RPMI8226 (cell line): ENCODE measurements around the gene HNRNPR.
A peak's percentile ranks its signal among the peaks of the same experiment; 100 is the strongest.
"Not testable (repeated sequence)": the region's sequence is repeated elsewhere in the genome, so short reads cannot be mapped to it uniquely, and the experiment has no call there.

Experiments used
- DNase-seq: peaks from one replicate; pipeline ENCODE4 v3.0.0-alpha.2; 2015

The HNRNPR gene

GRCh38 chr1:23322770-23323169 is 21.3 kb downstream of the HNRNPR start:
- no peak for DNase-seq

DNA sequence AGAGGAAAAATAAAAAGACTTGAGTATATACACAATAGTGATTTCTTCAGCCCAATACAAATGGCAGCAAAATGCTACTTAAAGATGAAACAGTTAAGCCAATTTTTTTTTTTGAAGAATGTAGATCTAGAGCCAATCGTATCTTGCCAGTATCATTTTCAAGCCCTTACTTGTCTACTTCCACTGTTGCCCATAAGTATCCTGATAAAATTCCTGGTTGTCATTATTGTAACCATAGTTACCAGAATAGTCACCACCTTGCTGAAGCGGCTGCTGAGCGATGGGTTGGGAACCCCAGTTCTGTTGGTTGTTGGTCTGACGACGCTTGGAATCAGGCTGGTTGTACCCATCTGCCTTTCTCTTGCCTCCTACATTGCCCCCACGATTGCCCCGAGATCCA is 33.8 kb downstream of the HNRNPR start:
- DNase-seq, result not testable (repeated sequence)

DNA sequence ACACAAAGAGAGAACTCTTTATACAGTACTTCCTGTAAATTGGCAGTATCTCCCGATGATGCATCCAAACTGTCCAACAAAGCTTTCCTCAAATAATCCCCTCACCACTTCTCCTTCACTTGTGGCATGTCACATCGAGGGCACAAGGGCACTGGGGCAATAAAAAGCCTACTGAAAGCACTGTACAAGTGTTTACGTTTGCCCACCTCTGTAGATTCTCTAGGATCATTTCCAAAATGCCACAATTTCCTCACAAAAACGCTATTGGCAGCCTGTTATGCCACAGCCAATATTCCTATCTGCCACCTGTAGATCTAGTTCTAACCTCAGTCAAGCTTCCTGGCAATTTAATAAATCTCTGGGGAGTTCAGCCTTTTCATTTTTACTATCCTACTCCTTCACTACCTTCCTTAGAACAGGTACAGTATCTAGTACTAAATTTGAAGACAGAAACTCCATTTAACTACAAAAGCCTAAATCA is 39.9 kb downstream of the HNRNPR start:
- no peak for DNase-seq

DNA sequence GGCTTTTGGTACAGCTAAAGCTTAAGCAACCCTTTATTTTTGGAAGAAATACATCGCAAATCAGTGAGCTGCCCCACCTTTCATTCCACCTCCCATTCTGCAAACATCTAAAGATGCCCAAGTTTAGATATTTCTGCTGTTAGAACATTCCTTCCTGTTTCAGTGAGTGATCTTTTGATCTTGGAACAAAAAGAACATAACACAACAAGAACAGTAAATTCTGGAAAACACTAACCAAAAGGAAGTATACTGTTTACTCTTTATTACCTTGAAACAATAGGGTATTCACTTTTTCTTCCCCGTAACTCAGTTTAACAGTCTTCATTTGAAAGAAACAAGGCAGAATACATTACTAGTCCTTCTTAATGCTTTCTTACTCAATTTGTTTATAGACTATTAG is 40.6 kb downstream of the HNRNPR start:
- no peak for DNase-seq

GRCh38 chr1:23296931-23297330 is 47.2 kb downstream of the HNRNPR start:
- DNase-seq, result no peak

DNA sequence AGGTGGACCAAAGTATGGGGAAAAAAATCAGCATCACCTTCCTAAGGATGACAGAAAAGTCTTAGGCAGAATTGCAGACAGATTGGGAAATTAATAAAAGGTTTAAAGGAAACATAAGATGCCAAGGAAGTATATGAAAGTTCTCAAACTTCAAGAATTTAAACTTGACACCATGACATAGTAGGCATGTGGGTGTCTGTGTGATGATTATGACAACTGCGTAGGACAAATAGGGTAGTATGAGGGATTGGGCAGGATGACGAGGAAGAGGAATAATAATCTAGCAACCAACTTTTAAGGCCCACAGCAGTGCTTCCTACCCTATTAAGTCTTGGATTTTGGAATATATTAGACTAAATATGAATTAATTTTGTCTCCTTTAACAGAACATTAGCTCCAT is 52.4 kb downstream of the HNRNPR start:
- no peak for DNase-seq

DNA sequence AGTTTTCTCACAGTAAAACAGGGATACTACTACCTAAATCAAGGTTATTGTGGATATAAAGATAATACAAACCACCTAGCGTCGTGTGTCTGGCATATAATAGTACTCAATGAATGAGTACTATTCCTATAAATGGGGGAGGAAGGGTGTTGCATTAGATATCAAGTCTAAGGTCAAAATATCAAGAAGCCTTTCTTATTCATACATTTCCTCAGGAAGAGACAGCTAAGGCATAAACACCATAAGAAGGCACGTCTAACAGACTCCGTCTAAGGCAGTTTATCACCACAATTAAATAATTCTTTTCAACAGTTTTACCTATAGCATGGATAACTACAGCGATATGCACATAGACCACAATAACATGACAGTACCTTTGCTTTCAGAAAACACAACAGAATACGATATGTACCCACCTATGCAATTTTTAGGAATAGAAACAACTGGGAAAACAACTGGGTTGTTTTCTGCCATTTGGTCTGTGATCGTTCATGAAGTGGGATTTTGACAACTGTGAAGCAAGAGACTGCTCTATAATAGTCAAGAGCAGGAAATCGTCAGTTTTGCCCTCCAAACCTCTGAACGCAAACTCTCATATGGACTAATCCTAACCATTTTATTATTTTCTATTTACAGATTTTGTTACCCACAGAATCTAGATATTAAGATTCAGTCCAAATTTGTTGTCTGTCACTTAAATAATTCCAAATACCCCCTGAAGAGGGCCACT is 53.1 kb downstream of the HNRNPR start:
- DNase-seq, result no peak

GRCh38 chr1:23288671-23289070 is 55.4 kb downstream of the HNRNPR start:
- no peak for DNase-seq

- DNase-seq, result no peak
Measured at GRCh38 chr1:23288201-23288600, 55.9 kb downstream of the HNRNPR start.

GRCh38 chr1:23286401-23286800 is 57.7 kb downstream of the HNRNPR start:
- no peak for DNase-seq

DNA sequence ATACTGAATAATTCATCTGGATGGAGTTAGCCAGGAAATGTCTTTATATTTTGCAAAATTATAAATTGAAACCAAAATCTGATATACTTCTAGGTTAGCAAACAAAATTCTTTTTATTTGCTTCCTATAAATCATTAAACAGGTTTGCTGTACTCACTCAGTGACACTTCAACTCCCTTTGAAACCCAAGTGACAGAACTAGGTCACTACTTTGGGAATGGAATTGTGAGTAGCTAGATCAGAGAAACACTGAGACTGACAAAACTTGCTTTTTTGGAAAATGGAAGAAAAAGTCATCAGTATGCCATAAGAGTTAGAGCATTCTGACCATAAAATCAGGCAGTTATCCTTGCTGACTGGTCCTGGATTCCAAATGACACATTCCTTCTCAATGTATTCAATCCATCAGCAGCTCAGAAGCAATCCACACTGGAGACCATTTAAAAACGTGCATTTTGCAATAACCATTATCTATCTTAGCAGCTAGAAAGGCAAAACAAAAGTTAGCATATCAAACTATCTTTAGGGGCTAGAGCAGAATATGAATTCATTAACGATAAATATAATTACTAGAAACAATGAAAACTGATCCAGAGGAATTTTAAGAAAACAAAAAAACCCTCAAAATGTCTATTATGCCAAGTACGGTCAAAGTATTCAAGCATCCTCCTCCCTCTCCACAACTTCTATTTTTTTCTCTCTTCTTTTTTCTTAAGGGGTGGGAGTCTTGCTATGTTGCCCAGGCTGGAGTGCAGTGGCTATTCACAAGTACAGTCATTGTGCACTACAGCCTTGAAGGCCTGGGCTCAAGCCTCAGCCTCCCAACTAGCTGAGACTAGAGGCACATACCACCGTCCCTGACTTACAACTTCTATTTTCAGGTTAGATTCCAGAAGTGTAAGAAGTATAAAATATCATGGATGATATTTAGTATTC is 60.1 kb downstream of the HNRNPR start:
- no peak for DNase-seq

GRCh38 chr1:23282957-23283356 is 61.1 kb downstream of the HNRNPR start:
- no peak for DNase-seq

DNA sequence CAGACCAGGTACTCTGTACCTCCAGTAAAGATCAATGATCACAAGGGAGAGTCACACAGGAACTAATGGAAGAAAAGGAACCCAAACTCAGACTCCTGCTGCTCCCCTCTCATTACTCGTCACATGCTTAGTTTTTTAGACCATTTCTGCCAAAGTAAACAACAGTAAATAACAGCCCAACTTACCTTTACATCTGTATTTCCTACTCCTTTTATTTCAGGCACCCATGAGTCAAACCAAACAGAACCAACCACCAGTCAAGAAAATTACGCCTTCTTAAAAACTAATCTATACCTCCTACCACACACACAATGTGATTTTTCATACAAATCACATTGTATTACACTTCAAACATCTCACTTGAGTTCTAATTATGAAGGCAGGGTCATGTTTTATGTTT is 65.4 kb downstream of the HNRNPR start:
- no peak for DNase-seq

DNA sequence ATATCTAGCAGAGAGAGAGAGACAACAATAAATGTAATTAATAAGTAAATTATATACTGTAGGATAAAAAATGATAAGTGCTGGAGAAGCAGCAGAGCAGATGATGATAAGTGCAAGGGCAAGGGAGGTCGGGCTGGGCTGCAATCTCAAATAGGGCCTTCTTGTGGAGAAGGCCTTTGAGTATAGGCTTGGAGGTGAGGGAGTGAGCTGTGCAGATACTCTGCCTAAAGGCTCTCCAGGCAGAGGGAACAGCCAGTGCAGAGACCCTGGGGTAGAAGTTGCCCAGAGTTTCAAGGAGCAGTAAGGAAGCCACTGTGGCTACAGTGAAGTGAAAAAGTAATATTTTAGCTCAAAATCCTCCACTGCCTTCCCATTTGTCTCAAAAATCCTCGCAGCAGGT is 67.6 kb downstream of the HNRNPR start:
- DNase-seq, result no peak

GRCh38 chr1:23274134-23274505 is 70.0 kb downstream of the HNRNPR start:
- DNase-seq, result no peak

DNA sequence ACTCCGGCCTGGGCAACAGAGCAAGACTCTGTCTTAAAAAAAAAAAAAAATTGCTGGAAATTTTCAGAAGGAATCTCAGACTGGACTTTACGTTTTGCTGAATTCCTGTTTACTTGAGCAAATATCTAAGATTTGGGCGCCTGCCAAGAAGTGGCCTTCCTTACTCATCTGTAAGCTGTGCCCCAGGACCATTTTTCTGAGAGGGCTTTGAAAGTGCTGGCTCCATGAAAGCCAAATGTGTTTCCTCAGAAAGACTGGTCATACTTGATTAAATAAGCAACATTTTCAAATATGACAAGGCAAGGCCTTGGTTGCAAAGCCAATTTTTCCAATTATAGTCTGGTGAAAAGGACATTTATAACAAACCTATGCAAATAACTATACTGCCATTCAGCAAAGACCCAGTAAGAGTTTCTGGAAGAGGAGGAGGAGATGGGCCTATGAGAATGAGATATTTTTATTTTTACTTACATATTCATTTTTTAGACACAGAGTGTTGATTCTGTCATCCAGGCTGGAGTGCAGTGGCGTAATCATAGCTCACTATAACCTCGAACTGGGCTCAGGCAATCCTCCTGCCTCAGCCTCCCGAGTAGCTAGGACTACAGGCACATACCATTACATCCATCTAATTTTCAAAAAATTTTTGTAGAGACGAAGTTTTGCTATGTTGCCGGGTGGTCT is 70.5 kb downstream of the HNRNPR start:
- peak; percentile 72 for DNase-seq

DNA sequence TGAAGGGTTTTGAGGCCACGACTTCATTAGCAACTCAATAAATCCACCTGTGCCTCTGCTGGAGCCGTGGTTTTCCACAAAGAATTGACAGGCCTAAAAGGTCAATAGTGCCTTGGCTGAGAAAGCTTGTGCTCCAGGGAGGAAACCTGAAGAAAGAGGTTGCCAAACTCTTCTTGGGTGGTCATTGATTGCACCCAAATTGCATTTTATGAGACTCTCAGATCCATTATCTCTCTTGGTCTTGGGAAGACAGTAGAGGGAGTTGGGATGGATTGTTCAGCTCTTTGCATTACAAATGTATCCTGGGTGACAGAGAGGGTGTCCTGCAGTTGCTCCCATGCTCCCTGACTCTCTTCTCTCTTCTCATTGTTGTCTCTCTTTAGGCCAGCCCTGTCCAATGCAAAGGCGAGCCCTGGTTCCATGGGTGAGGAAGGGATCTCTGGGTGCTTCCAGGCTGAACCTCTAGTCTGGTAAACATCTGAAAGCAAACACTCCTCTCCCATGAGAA is 80.7 kb downstream of the HNRNPR start:
- no peak for DNase-seq

DNA sequence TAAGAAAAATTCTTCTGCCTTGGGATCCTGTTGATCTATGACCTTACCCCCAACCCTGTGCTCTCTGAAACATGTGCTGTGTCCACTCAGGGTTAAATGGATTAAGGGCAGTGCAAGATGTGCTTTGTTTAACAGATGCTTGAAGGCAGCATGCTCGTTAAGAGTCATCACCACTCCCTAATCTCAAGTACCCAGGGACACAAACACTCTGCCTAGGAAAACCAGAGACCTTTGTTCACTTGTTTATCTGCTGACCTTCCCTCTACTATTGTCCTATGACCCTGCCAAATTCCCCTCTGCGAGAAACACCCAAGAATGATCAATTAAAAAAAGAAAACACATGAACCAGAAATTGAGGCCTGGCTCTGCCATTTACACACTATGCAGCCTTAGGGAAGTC is 86.0 kb downstream of the HNRNPR start:
- not testable (repeated sequence) for DNase-seq

DNA sequence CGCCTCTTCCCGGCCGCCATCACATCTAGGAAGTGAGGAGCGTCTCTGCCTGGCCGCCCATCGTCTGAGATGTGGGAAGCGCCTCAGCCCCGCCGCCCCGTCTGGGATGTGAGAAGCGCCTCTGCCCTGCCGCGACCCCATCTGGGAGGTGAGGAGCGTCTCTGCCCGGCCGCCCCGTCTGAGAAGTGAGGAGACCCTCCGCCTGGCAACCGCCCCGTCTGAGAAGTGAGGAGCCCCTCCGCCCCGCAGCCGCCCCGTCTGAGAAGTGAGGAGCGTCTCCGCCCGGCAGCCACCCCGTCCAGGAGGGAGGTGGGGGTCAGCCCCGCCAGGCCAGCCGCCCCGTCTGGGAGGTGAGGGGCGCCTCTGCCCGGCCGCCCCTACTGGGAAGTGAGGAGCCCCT is 86.7 kb downstream of the HNRNPR start:
- not testable (repeated sequence) for DNase-seq
